Calu3 (cell line): Measurements from ENCODE around the gene EFTUD2. TPM values are rescaled to one million over a fixed set of nuclear protein-coding genes. Genes with fewer than 3 reads are reported as not detected.

Experiments used
- BruUV-seq: library from RNA; stranded (reverse); fragments of 400-500 nt; replicated peaks from 2 replicates; lab custom pipeline; 2021; lab: Mats Ljungman, UMichigan
- CTCF ChIA-PET: fragments of 300-600 bp; sonication (Branson Sonifier 250); formaldehyde crosslinking; loops from one replicate; lab custom pipeline; 2022; ENCODE audit warnings: antibody characterized with exemption; lab: Charles Lee
- DNase-seq: peaks from one replicate; pipeline ENCODE4 v3.0.0; 2022
- H3K27ac Mint-ChIP-seq: one replicate; pipeline ENCODE4 v1.8.0; 2022; ENCODE audit warnings: mixed read lengths; ENCODE audit not compliant: unreplicated experiment
- H3K27me3 Mint-ChIP-seq: one replicate; pipeline ENCODE4 v1.8.0; 2022; ENCODE audit warnings: mixed read lengths; ENCODE audit not compliant: unreplicated experiment
- H3K36me3 Mint-ChIP-seq: one replicate; pipeline ENCODE4 v1.8.0; 2022; ENCODE audit warnings: mild to moderate bottlenecking, moderate library complexity, mixed read lengths; ENCODE audit not compliant: insufficient read depth, unreplicated experiment
- H3K4me1 Mint-ChIP-seq: one replicate; pipeline ENCODE4 v1.8.0; 2022; ENCODE audit warnings: mild to moderate bottlenecking, low read depth, mixed read lengths; ENCODE audit not compliant: unreplicated experiment
- H3K4me3 Mint-ChIP-seq: one replicate; pipeline ENCODE4 v1.8.0; 2022; ENCODE audit warnings: mild to moderate bottlenecking, low read depth, moderate library complexity, mixed read lengths; ENCODE audit not compliant: unreplicated experiment
- H3K9me3 Mint-ChIP-seq: one replicate; pipeline ENCODE4 v1.8.0; 2022; ENCODE audit warnings: low read depth, mixed read lengths; ENCODE audit not compliant: unreplicated experiment
- CTCF ChIP-seq: fragments of 200-600 bp; IDR thresholded peaks from one replicate; pipeline ENCODE4 v1.8.0; 2022; ENCODE audit warnings: antibody characterized with exemption; ENCODE audit not compliant: unreplicated experiment
- intact Hi-C: fragments of 100-400 bp; cut with micrococcal nuclease; formaldehyde crosslinking; loops from one replicate; pipeline ENCODE4 v1.10.0; 2022; ENCODE audit not compliant: unreplicated experiment
- total RNA-seq: library from RNA; stranded (reverse); gene quantifications from 2 replicates; pipeline ENCODE4 v1.2.3, GENCODE V29; 2022

EFTUD2 gene
- total RNA-seq, 1 experiment from 2014 or later: 197 TPM

- no peaks in the 10 kb centered on the region for H3K27me3 Mint-ChIP-seq
- BruUV-seq: no TSS peak
- no peak for DNase-seq
- H3K4me3 Mint-ChIP-seq: no peak overlapping the region
- peaks cover 10% of the 10 kb centered on the region for H3K4me1 Mint-ChIP-seq
- TF ChIP-seq CTCF: no peak
- intact Hi-C loops: no loop called here
- H3K36me3 Mint-ChIP-seq: peaks cover 33% of the 10 kb centered on the region
- no peaks in the 10 kb centered on the region for H3K9me3 Mint-ChIP-seq
- no peak overlapping the region for H3K27ac Mint-ChIP-seq
- CTCF ChIA-PET: interaction anchor here (0.7 kb wide), 1 partner anchor 120 kb away, joined by 5 read pairs; no protein-coding TSS in a partner anchor
These were observed 4.6 kb downstream of the EFTUD2 start for GRCh38 chr17:44894642-44895041.

DNA sequence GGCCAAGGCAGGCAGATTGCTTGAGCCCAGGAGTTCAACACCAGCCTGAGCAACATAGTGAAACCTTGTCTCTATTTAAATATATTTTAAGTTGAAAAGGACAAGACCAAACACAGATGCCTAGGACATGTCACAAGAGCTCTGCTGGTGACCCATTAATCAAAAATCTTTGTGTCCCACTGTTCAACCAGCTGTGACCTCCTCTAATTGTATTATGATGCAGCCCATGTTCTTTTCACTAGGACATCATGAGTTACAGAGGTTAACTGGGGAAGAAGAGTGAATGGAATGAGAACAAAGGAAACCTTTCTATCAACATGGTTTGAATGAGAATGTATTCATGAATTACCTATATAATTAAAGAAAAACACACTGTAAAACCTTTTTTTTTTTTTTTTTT is 7.0 kb downstream of the EFTUD2 start:
- BruUV-seq: no TSS peak
- H3K27ac Mint-ChIP-seq: no peak overlapping the region

DNA sequence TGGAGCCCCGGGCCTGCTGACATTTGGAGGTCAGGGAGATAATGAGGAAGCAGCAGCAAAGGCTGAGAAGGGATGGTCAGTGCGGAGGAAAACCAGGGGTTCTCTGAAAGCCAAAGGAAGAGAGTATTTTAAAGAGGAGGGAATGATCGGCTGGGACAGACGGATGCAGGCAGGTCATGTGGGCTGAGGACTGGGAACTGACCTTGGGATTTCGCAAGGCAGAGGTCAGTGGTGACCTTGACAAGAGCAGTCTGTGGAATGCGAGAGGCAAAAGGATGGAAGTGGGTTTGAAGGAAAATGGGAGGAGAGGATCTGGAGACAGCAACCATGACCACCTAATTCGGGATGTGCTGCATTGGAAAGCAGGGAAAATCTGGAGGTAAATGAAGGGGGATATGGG is 10.2 kb downstream of the EFTUD2 start:
- Mint-ChIP-seq H3K4me1 (no peaks in the 10 kb centered on the region), H3K9me3 (no peaks in the 10 kb centered on the region), H3K36me3 (peaks cover 16% of the 10 kb centered on the region), H3K4me3 (no peak overlapping the region), H3K27me3 (no peaks in the 10 kb centered on the region), H3K27ac (no peak overlapping the region)
- BruUV-seq: no TSS peak
- DNase-seq: no peak
- CTCF ChIA-PET: no interaction called here
- intact Hi-C loops: no loop called here
- TF ChIP-seq CTCF: no peak

More for the DNA sequence above, 7.0 kb downstream of the EFTUD2 start:
- intact Hi-C loops: no loop called here
- no peak for DNase-seq
- no peak for TF ChIP-seq CTCF
- Mint-ChIP-seq H3K36me3 (peaks cover 17% of the 10 kb centered on the region), H3K9me3 (no peaks in the 10 kb centered on the region), H3K27me3 (no peaks in the 10 kb centered on the region), H3K4me3 (no peak overlapping the region), H3K4me1 (no peaks in the 10 kb centered on the region)
- CTCF ChIA-PET: no interaction called here

DNA sequence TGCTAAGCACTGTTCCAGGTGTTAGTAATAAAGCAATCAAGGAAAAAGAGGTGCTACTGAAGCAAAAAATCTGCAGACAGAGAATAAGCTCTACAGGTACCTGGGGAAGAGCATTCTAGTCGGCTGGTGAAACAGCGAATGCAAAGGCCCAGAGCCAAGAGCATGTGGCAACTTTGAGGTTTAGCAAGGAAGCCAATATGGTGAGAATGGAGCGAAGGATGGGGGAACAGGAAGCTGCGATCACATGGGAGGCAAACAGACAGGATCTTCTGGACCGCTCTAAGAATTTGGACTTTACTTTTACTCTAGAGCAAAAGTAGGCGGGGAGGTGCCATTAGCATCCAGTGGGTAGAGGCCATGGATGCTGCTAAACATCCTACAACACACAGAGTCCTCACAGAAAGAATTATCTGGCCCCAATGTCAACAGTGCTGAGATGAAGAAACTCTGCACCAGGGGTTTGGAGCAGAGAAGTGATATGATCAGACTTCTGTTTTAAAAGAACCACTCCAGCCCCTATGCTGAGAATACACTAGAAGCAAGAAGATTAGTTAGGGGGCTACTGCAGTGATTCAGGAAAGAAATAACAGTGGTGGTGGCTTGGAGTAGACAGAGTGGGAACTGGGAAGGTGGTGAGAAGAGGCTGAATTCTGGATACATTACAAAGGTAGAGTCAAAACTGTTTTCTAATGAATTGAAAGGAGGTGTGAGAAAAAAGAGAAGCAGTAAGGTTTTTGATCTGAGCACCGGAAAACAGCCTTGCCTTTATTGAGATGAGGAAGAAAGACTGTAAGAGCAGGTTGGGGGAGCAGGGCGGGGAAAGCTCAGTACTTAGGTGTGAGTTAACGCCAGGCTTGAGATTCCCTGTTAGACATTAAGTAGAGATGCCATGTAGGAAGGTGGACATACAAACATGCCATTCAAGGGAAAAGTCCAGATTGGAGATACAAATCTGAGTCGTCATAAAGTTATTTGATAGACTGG is 11.0 kb downstream of the EFTUD2 start:
- no peaks in the 10 kb centered on the region for H3K27me3 Mint-ChIP-seq
- no peak overlapping the region for H3K4me3 Mint-ChIP-seq
- H3K9me3 Mint-ChIP-seq: no peaks in the 10 kb centered on the region
- H3K4me1 Mint-ChIP-seq: no peaks in the 10 kb centered on the region
- CTCF ChIA-PET: no interaction called here
- intact Hi-C loops: no loop called here
- H3K36me3 Mint-ChIP-seq: peaks cover 15% of the 10 kb centered on the region
- no peak for TF ChIP-seq CTCF
- no TSS peak for BruUV-seq
- no peak for DNase-seq
- H3K27ac Mint-ChIP-seq: no peak overlapping the region
